H54 (cell line): ENCODE results near the gene DYSF.

Experiments used
- DNase-seq: peaks from one replicate; pipeline ENCODE4 v3.0.0; 2011; ENCODE audit warnings: low spot score, mixed read lengths; ENCODE audit not compliant: insufficient read length
- FAIRE-seq: peaks from 3 replicates; lab custom pipeline; 2011; peaks lifted over from hg19 to GRCh38; lab: Jason Lieb, UNC
- POLR2A ChIP-seq: IDR thresholded peaks from 2 replicates; pipeline ENCODE4 v1.6.1; 2011; ENCODE audit warnings: low read depth, mild to moderate bottlenecking, low read length

Gene DYSF

GRCh38 chr2:71662665-71663394 is 209.5 kb downstream of the DYSF start:
- no peak for TF ChIP-seq POLR2A
- no peak for DNase-seq
- FAIRE-seq: no peak

DNA sequence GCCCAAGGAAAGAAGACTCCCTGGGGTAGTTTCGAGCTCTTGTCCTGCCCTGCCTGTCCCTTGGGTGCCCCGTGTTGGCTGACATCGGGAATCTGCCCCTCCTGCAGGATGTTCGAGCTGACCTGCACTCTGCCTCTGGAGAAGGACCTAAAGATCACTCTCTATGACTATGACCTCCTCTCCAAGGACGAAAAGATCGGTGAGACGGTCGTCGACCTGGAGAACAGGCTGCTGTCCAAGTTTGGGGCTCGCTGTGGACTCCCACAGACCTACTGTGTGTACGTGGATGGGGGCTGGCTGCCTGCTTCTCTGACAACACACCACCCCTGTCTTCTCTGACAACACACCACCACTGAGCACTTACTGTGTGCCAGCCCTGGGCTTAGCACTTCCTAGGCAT is 210.8 kb downstream of the DYSF start:
- FAIRE-seq (no peak), DNase-seq (no peak)
- TF ChIP-seq POLR2A: no peak

DNA sequence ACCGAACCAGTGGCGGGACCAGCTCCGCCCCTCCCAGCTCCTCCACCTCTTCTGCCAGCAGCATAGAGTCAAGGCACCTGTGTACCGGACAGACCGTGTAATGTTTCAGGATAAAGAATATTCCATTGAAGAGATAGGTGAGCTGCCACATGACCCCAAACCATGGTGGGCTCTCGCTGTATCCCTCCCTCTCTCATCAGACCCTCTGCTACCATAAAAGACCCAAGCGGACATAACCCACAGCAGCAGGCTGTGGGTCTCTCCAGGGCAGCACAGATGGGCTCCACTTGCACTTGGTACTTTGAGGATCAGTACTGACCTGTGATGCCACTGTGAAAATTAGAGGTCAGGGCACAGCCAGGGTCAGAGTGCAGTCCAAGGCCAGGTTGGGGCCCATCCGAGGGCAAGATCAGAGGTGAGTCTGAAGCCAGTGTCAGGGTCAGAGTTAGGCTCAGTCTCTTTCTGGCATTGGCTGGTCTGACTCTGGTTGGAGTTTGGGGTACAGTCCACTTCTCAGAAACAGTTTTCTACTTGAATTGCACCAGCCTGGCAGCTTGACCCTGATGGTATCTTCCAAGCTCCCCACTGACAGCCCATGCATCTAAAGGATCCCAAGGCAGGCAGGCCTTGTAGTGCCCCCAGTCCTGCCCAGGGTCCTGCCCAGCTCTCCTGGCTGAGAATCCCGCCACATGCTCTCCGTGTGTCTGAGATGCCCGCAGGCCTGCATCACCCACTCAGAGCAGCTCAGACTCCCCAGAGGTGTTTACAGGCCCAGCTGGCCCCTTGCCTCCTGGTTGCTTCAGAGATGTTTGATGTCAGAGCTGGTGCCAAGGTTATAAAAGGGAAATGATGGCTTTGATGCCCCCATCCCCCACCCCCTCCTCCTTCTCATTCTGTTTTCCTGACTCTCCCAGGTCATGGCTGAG is 212.1 kb downstream of the DYSF start:
- DNase-seq (no peak), FAIRE-seq (no peak)
- no peak for TF ChIP-seq POLR2A

DNA sequence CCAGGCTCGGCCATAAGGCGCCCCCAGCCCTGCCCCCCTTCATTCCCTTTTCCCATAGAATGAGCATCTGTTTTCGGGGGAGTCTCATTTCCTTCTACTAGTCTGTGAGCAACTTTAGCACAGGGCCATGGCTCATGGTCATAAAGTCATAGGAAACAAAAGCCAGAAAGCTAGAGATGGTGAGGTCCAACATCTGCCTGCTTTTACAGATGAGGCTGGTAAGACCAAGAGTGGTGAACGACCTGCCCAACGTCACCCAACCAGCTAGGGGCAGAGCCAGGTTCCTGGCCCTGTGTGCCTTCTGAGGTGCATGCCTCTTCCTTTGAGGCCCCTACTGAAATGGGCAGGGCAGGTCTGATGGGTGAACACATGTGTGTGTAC is 212.7 kb downstream of the DYSF start:
- no peak for DNase-seq
- TF ChIP-seq POLR2A: no peak
- no peak for FAIRE-seq

DNA sequence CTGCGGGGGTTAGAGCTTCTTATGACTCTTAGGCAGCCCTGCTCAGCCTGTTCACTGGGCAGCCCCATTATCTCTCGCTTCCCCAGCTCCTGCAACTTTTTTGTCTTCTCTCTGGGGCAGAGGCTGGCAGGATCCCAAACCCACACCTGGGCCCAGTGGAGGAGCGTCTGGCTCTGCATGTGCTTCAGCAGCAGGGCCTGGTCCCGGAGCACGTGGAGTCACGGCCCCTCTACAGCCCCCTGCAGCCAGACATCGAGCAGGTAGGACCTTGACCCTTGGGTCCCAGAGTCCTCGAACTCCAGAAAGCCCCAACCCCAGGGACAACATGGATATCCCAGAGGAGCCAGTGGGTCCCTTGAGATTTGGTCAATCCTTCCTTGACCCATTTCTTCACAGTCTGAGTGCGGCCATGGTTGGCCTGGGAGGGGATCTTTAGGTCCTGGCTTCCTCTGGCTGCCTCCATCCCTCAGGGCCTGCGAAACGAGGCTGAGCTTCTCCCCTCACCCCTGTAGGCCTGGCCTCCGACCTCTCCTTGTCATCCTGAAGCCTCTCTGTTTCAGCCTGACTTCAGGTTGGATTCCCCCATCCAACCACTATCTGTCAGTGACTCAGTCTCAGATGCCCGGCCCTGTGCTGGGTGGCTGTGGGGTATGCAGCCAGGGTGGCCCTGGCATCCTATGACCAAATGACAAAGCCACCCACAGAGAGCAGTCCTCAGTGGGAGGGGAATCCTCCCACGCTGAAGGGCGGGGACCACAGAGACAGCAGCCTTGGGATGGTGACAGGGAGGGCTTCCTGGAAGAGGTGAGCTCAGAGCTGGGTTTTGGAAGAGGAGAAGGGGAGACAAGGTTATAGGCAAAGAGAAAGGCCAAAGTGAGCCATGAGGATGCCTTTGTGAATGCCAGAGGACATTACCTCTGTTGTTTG is 214.2 kb downstream of the DYSF start:
- DNase-seq (no peak), FAIRE-seq (no peak)
- no peak for TF ChIP-seq POLR2A

GRCh38 chr2:71668326-71669057 is 215.1 kb downstream of the DYSF start:
- FAIRE-seq: no peak
- no peak for DNase-seq
- TF ChIP-seq POLR2A: no peak

DNA sequence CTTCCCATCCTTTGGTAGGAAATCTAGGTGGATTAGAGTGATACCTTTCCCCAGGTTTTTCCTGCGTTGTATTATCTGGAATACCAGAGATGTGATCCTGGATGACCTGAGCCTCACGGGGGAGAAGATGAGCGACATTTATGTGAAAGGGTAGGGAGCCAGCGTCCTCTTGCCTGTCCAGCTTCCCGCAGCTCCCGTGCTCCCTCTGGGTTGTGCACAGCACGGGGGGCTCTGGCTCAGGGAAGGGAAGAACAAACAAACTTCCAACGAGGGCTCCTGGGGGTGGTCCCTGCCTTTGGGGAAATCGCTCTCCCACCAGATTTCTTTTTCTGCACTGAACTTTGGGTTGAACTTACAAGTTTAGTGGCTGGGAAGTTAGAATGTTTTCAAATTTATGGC is 215.7 kb downstream of the DYSF start:
- TF ChIP-seq POLR2A: no peak
- DNase-seq (no peak), FAIRE-seq (no peak)

DNA sequence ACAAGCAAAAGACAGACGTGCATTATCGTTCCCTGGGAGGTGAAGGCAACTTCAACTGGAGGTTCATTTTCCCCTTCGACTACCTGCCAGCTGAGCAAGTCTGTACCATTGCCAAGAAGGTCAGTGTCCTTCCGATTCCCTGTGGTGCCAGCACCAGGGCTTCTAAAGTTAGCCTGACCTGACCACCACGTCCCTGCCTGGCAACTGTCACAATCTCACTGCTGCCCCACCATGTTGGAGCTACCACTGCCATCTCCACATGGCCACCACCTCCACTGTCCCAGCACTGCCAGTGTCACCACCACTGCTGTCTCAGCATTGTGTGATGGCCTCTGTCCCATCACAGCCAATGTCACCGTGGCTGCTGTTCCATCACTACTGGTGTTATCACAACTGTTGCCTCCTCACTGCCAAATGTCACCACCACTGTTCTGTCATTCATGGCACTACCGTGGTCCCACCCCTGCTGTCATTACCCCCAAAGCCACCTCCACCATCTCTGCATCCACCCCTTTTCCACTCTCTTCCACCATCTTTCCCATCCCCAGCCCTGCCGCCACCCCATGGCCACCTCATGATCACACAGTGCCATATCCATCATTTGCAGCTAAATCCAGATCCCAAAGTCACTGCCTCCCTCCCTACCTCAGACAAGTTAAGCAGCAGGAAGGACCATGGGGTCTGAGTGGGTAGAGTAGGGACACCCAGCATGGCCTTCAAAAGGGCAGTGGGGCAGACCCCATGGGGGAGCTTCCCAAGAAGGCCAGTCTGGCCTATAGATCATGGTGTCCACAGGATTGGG is 216.5 kb downstream of the DYSF start:
- TF ChIP-seq POLR2A: no peak
- FAIRE-seq: no peak
- DNase-seq: no peak

GRCh38 chr2:71670430-71670795 is 217.1 kb downstream of the DYSF start:
- DNase-seq (no peak), FAIRE-seq (no peak)
- no peak for TF ChIP-seq POLR2A

DNA sequence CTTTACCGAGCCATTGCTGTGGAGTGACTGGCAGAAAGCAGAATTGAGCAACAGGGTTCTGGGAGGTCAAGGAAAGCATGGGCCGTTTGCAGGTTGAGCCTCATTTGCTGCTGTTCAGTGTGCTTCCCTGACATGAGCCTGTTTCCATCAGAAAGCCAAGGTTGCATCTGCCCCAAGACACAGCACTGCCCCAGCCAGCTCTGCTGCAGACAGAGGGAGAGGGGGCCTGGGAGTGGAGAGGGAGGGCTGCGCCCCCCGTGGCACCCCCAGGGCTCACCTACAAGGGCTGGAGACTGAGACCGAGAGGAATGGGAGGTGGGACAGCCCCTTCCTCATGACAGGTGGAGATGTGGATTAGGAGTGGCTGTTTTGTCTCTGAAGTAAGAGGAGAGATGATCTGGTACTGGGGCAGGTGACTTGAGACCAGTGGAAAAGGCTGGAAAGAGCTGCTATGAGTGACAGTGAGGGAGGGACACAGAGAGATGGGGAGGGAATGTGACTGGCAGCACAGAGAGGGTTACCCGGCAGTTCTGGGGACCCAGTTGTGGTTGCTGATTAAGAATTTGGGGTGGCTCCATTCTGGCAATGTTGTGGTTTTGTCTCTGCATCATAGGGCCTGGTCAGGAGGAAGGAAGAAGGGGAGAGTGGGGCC is 218.0 kb downstream of the DYSF start:
- FAIRE-seq (no peak), DNase-seq (no peak)
- TF ChIP-seq POLR2A: no peak

DNA sequence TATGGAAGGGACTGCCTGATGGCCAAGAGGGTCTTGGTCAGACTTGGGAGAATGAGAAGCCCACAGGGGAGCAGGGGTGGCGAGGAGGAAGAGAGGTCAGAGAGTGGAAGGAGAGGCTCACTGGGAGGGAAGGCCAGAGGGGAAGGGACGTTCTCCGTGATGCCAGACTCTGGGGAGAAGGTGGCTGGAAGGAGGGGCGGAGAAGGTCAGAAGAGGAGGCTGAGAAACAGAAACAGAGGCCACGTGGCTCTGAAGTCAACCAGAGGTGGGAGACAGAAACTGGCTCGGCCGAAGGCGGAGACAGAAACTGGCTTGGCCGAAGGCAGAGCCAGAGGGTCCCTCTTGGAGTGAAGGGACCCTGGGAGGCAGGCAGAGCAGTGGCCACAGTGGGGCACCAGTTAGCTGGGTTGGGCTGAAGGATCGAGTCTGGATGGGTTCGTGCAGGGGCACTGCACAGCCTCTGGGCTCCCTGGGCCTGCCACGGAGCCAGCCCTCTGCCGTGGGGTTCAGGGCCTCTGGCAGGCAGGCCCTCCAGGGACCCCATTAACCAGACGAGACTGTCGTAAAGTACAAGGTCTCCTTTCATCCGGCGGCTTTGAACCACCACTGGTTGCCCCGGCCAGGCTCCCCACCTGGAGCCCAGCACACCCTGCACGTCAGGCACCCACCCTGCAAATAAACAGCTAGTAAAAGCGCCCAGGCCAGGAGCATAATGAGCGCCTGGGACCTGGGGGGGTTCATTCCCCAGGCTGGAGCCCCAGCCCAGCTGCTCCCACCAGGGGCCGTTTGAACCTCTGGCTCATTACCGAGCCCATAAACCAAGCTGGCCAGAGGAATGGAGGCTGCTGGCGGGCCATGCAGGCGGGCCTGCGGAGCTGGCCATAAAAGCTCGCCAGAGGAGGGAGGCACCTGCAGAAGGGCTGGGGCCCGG is 218.8 kb downstream of the DYSF start:
- no peak for TF ChIP-seq POLR2A
- DNase-seq (no peak), FAIRE-seq (no peak)
